Measurements from ENCODE around the gene ATXN2.

DNA sequence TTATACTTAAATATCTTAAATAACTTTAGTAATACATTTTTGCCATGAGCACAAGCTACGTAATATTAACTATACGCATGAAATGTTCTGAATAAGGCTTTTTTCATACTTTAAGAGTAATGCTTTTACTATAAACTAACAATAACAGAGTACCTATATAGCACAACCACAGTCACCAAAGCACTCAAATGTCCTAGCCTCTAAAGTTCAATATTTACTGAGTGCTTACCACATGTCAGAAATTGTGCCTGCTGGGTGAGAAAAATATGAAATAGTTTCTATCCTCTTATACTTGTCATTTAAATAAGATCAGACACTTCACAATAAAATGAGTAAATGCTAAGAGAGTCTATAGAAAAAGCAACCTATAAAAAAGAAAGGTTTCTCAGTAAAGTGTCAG, 110.3 kb downstream of the ATXN2 start:
- TF ChIP-seq, protein P1, sequence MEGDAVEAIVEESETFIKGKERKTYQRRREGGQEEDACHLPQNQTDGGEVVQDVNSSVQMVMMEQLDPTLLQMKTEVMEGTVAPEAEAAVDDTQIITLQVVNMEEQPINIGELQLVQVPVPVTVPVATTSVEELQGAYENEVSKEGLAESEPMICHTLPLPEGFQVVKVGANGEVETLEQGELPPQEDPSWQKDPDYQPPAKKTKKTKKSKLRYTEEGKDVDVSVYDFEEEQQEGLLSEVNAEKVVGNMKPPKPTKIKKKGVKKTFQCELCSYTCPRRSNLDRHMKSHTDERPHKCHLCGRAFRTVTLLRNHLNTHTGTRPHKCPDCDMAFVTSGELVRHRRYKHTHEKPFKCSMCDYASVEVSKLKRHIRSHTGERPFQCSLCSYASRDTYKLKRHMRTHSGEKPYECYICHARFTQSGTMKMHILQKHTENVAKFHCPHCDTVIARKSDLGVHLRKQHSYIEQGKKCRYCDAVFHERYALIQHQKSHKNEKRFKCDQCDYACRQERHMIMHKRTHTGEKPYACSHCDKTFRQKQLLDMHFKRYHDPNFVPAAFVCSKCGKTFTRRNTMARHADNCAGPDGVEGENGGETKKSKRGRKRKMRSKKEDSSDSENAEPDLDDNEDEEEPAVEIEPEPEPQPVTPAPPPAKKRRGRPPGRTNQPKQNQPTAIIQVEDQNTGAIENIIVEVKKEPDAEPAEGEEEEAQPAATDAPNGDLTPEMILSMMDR (IDR thresholded peaks at IDR 0.05; ENCODE audit: low read length) = no peak
- TF ChIP-seq EZH2 (IDR thresholded peaks at IDR 0.05; ENCODE audit: borderline replicate concordance, low read length) = no peak
